Ovary (tissue), 9 donors: ENCODE data around the gene GPR152. TPM values are rescaled to one million over a fixed set of nuclear protein-coding genes. Genes with fewer than 3 reads are reported as not detected.

ENCODE experiments used
- DNase-seq, 5 donors: peaks; one replicate each; pipeline ENCODE4 v3.0.0-alpha.2; 2019 to 2020
- H3K27ac ChIP-seq, 2 donors: fragments of 200-600 bp; one replicate each; pipeline versions ENCODE4 v1.5.1 to v1.8.0; 2019 to 2022
- H3K27me3 ChIP-seq: fragments of 200-600 bp; one replicate; pipeline ENCODE4 v1.8.0; 2022
- H3K36me3 ChIP-seq: fragments of 200-600 bp; sonication (generic); one replicate; pipeline ENCODE4 v1.5.1; 2019
- H3K4me1 ChIP-seq: one replicate; pipeline ENCODE4 v1.8.1; 2013; ENCODE audit warnings: mild to moderate bottlenecking, moderate library complexity; ENCODE audit not compliant: insufficient read depth
- H3K4me3 ChIP-seq: fragments of 200-600 bp; sonication (generic); one replicate; pipeline ENCODE4 v1.5.1; 2017
- H3K9me3 ChIP-seq, 2 donors: fragments of 200-600 bp in 1 of 2; sonication (generic) in 1 of 2; one replicate each; pipeline versions ENCODE4 v1.5.1 to v1.8.1; 2013 to 2019; ENCODE audit warnings: mild to moderate bottlenecking in 1 of 2, moderate library complexity in 1 of 2
- EP300 ChIP-seq: sonication (generic); formaldehyde crosslinking; IDR thresholded peaks from one replicate; pipeline ENCODE4 v1.6.1; 2017; ENCODE audit warnings: antibody characterized with exemption
- POLR2A ChIP-seq: fragments of 450-650 bp; IDR thresholded peaks from one replicate; pipeline ENCODE4 v1.6.1; 2017; ENCODE audit warnings: antibody characterized with exemption, mild to moderate bottlenecking, moderate library complexity
- WGBS, 3 donors: extraction: QIAGEN DNeasy Blood & Tissue Kit in 1 of 3; methylation state at CpG; one replicate each; pipeline versions ENCODE4 v1.1.5 to v1.1.7; 2013 to 2017; 5-methylcytosine and 5-hydroxymethylcytosine counted together
- intact Hi-C, 4 donors: fragments of 100-400 bp; cut with DNase I; formaldehyde crosslinking; loops; one replicate each; pipeline versions ENCODE4 v1.11.0 to v1.15.1; 2022 to 2023
- polyA plus RNA-seq, 2 donors: library from polyadenylated mRNA; stranded (reverse); fragments of 200-250 nt in 1 of 2; fragments of 350-450 nt in 1 of 2; fragmentation: Illumina TruSeq in 1 of 2; extraction: RNeasy Lipid Tissue Mini Kit (QIAGEN cat#74804) in 1 of 2; gene quantifications; one replicate each; pipeline ENCODE4 v1.2.3, GENCODE V29; 2013 to 2014
- total RNA-seq, 7 donors: library from RNA; depleted of rRNA in 2 of 7; stranded (reverse); fragments of >200 nt in 2 of 7; fragmentation: NEBNext Ultra II Directional in 3 of 7; extraction: Animal tissue kit (Norgen Biotek cat#: 25700) in 3 of 7; gene quantifications; one replicate each; pipeline versions ENCODE4 v1.1.0 to v1.2.4, GENCODE V29; 2016 to 2023
- TF ChIP-seq, protein P1 (sequence below), 3 donors: fragments of 450-650 bp in 2 of 3; fragments of 200-600 bp in 1 of 3; IDR thresholded peaks; one replicate each; pipeline versions ENCODE4 v1.5.1 to v1.8.0; 2016 to 2022; ENCODE audit warnings: antibody characterized with exemption in 3 of 3, mild to moderate bottlenecking in 1 of 3
- donor health status: DM: no; HTN: no; CAD: no; lungs with moderate emphysema.
- donor health status: DM: no; HTN: no; CAD: no.
- donor health status: Bipolar disorder and iron deficiency.
- donor health status: DM: yes; HTN: yes; CAD: no.
- donor health status: DM: no; HTN: no; CAD: no.
- donor health status: DM: yes; HTN: yes; CAD: no.

GPR152 gene
- total and polyA plus RNA-seq, 9 donors: 0.15 TPM; not detected in 8

DNA sequence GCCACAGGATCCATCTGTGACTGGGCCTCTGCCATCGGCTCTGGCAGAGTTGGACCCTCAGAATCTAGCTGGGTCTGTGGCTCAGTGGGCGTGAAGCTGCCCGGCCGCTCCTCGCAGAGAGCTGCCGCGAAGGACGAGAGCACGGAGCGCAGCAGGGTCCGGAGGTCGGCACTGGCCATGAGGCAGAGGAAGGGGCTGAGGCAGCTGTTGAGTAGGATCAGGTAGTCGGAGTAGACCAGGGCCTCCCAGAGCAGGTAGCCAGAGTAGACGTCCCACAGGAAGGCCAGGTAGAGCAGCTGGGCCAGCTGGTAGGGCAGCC lies 912 bp downstream of the GPR152 start:
- 91 to 95% (median 92%) methylated on average over 14 of the region's 14 CpGs for WGBS, 3 donors
- H3K27ac ChIP-seq: no peak overlapping the region

DNA sequence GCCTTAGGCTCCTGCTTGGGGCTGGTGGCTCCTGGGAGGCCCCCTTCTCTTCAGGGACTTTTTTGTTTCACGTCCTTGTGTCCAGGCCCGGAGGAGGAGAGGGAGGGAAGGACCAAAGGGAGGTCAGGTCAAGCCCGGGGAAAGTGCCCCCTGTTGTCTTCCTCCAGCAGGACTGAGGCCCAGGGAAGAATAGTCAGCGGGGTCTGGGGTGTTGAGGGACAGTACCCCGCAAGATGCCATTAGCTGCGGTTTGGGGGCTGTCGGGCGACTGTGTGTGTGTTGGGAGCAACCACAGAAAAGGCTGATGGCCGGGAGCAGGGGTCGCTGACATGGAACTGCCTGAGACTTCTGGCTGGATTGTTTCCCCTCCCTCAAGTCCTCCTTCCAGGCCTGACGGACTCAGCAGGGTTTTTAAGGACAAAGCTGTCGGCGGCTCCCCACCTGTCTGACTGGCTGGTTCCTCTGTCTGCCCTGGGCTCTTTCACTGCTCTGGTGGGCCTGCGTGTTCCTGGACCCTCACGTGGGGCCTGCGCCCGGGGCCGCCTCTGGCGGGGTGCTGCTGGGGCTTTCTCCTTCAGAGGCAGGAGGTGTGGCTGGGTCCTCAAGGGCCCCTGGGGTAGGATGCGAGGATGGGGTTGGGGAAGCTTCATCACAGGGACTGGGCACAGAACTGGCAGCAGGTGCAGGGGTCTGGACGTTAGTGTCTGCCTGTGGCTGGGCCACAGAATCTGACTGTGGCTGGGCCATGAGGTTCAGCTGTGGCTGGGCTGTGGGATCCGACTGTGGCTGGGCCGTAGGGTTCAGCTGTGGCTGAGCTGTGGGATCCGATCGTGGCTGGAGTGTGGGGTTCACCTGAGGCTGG lies 1.5 kb downstream of the GPR152 start:
- H3K4me3 ChIP-seq: no peak overlapping the region
- H3K36me3 ChIP-seq: no peaks in the 10 kb centered on the region
- no peak for DNase-seq
- H3K9me3 ChIP-seq: no peaks in the 10 kb centered on the region
- H3K27ac ChIP-seq: no peak overlapping the region
- TF ChIP-seq EP300: no peak
- TF ChIP-seq POLR2A: no peak
- TF ChIP-seq, protein P1, sequence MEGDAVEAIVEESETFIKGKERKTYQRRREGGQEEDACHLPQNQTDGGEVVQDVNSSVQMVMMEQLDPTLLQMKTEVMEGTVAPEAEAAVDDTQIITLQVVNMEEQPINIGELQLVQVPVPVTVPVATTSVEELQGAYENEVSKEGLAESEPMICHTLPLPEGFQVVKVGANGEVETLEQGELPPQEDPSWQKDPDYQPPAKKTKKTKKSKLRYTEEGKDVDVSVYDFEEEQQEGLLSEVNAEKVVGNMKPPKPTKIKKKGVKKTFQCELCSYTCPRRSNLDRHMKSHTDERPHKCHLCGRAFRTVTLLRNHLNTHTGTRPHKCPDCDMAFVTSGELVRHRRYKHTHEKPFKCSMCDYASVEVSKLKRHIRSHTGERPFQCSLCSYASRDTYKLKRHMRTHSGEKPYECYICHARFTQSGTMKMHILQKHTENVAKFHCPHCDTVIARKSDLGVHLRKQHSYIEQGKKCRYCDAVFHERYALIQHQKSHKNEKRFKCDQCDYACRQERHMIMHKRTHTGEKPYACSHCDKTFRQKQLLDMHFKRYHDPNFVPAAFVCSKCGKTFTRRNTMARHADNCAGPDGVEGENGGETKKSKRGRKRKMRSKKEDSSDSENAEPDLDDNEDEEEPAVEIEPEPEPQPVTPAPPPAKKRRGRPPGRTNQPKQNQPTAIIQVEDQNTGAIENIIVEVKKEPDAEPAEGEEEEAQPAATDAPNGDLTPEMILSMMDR (IDR thresholded peaks at IDR 0.05): no peak
- intact Hi-C loops: no loop called here
- no peaks in the 10 kb centered on the region for H3K27me3 ChIP-seq
- WGBS, 3 donors: 83 to 88% (median 85%) methylated on average over 25 of the region's 25 CpGs
- H3K4me1 ChIP-seq: no peaks in the 10 kb centered on the region

More for the DNA sequence above, 912 bp downstream of the GPR152 start:
- Histone ChIP-seq H3K4me1 (no peaks in the 10 kb centered on the region), H3K36me3 (no peaks in the 10 kb centered on the region), H3K9me3 (no peaks in the 10 kb centered on the region), H3K27me3 (no peaks in the 10 kb centered on the region), H3K4me3 (no peak overlapping the region)
- no peak for DNase-seq
- TF ChIP-seq POLR2A: no peak
- TF ChIP-seq, protein P1 (IDR thresholded peaks at IDR 0.05): no peak
- no peak for TF ChIP-seq EP300
- intact Hi-C loops: no loop called here

DNA sequence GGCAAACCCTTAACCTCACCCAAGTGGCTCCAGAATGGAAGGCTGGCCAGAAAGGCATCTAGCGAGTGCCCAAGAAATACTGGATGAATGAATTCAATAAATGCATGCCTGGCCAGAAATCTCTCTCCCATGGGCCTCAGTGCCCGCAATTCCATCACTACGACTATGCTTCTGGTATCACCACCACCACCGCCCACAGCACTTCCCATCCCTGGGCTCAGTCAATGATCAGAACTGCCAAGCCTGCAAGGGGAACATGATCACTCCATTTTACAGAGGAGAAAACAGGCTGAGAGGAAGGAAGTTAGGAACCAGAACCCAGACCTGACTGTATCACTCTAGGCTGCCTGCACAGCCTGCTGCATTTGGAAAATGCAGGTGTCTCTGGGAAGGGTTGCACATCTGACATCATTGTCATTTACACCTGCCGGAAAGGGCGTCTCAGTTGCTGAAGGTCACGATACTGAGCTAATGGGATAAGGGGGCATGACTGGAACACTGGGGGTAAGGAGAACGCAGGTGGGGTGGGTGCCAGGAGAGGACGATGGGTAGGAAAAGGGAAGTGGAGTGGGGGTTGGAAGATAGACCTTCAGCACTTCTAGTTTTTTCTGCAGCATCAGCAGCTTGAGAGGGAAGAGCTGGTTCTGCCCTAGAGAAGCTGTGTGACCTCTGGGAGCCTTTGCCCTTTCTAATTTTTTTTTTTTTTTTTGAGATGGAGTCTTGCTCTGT lies 3.2 kb downstream of the GPR152 start:
- DNase-seq: no peak
- intact Hi-C loops: loop anchor here in 1 of 4 donors (10.0 kb wide), 1 partner anchor 56 kb away; the partner anchor contains the start of genes CDK2AP2 and PITPNM1
- no peak overlapping the region for H3K27ac ChIP-seq
- TF ChIP-seq POLR2A (no peak), EP300 (no peak)
- TF ChIP-seq, protein P1 (IDR thresholded peaks at IDR 0.05): no peak
- H3K36me3 ChIP-seq: no peaks in the 10 kb centered on the region
- H3K9me3 ChIP-seq: no peaks in the 10 kb centered on the region
- H3K4me1 ChIP-seq: no peaks in the 10 kb centered on the region
- no peaks in the 10 kb centered on the region for H3K27me3 ChIP-seq
- WGBS, 3 donors: 72 to 80% (median 76%) methylated on average over 9 of the region's 9 CpGs
- no peak overlapping the region for H3K4me3 ChIP-seq

DNA sequence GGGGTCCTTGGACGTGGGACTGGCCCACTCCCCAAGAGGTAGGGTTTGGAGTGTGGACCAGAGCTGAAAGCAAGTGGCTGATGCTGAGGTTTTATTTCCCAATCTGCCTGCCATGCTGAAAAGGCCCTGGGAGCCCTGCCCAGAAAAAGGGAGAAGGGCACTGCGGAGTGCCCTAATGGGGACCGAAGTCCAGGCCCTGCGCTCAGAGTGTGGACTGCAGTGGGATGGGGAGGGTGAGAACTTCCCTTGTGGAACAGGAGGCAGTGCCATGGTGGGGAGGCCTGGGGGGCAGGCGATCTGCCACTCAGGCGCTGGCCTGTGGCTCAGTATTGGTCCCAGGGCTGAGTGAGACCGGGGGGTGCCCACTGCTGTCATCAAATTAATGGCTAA lies 4.3 kb downstream of the GPR152 start:
- DNase-seq: no peak
- Histone ChIP-seq H3K36me3 (no peaks in the 10 kb centered on the region), H3K4me3 (no peak overlapping the region), H3K27ac (no peak overlapping the region), H3K27me3 (no peaks in the 10 kb centered on the region), H3K4me1 (no peaks in the 10 kb centered on the region), H3K9me3 (no peaks in the 10 kb centered on the region)
- 90 to 92% (median 91%) methylated on average over 7 of the region's 7 CpGs for WGBS, 3 donors
- no peak for TF ChIP-seq POLR2A
- intact Hi-C loops: loop anchor here in 1 of 4 donors (10.0 kb wide), 1 partner anchor 57 kb away; the partner anchor contains the start of genes CDK2AP2 and PITPNM1
